Measurements from ENCODE around the gene SLX4IP. TPM values are rescaled to one million over a fixed set of nuclear protein-coding genes. Genes with fewer than 3 reads are reported as not detected.
A peak's percentile ranks its signal among the peaks of the same experiment; 100 is the strongest.

SLX4IP gene
- total and polyA plus RNA-seq, 2 of the 13 experiments (the other 11 are each of a cell fraction or from before 2014, with no cell fraction given): 3.6 to 7.3 TPM

DNA sequence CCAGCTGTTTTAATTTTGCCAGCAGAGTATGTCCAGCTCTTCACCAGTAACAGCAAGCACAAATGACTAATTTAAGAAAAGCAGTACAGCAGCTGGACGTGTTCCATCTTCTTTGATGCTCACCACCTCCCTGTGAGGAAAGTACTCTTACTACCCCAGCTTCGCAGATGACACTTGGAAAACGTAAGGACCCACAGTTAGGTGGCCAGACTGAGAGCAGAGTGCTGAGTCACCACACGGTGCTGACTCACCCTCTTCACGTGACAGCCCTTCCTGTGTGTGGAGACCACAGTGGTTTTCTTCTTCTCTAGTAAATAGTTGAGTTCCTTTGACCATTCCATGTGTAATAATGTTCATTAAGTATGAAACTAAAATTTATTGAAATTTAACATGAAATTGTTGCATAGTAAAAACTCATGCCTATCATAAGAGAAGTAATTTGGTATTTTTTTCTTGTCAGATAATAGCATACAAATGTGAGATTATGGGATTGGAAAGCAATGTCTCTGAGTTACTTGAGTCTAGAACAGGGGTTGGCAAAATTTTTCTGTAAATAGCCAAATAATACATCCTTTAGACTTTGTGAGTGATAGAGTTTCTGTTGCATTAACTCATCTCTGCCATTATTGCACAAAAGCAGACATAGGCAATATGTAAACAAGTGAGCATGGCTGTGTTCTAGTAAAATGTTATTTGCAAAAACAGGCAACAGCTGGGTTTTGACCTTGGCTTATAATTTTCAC, 76.6 kb downstream of the SLX4IP start (continued):
- TF ChIP-seq, protein P1, sequence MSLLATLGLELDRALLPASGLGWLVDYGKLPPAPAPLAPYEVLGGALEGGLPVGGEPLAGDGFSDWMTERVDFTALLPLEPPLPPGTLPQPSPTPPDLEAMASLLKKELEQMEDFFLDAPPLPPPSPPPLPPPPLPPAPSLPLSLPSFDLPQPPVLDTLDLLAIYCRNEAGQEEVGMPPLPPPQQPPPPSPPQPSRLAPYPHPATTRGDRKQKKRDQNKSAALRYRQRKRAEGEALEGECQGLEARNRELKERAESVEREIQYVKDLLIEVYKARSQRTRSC (CRISPR knock-in tag; IDR thresholded peaks at IDR 0.05; ENCODE audit: low read depth): no peak
- no peak for TF ChIP-seq DNMT1 (CRISPR knock-in tag; IDR thresholded peaks at IDR 0.05)
- TF ChIP-seq, protein P2, sequence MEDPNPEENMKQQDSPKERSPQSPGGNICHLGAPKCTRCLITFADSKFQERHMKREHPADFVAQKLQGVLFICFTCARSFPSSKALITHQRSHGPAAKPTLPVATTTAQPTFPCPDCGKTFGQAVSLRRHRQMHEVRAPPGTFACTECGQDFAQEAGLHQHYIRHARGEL (CRISPR knock-in tag; IDR thresholded peaks at IDR 0.05): no peak
- TF ChIP-seq ZNF660 (CRISPR knock-in tag; IDR thresholded peaks at IDR 0.05; ENCODE audit: borderline replicate concordance, low read depth): no peak
- TF ChIP-seq, protein P3, sequence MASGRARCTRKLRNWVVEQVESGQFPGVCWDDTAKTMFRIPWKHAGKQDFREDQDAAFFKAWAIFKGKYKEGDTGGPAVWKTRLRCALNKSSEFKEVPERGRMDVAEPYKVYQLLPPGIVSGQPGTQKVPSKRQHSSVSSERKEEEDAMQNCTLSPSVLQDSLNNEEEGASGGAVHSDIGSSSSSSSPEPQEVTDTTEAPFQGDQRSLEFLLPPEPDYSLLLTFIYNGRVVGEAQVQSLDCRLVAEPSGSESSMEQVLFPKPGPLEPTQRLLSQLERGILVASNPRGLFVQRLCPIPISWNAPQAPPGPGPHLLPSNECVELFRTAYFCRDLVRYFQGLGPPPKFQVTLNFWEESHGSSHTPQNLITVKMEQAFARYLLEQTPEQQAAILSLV (CRISPR knock-in tag; IDR thresholded peaks at IDR 0.05; ENCODE audit: borderline replicate concordance): no peak
- TF ChIP-seq PHF21A (CRISPR knock-in tag; IDR thresholded peaks at IDR 0.05): no peak
- no peak for TF ChIP-seq PHF8 (CRISPR knock-in tag; IDR thresholded peaks at IDR 0.05)
- TF ChIP-seq SAP130 (CRISPR knock-in tag; IDR thresholded peaks at IDR 0.05; ENCODE audit: low read depth): peak; percentile 94
- peak in 1 of 2 experiments; percentile 81; a peak in 2 of 4 replicates for TF ChIP-seq EP300 (IDR thresholded peaks at IDR 0.05; ENCODE audit: low read depth in 2 of 2, low read length in 2 of 2)
- TF ChIP-seq EP300 (CRISPR knock-in tag; IDR thresholded peaks at IDR 0.05; ENCODE audit: borderline replicate concordance): peak; percentile 75; the same call in 1 of the 2 replicates
- TF ChIP-seq, protein P4, sequence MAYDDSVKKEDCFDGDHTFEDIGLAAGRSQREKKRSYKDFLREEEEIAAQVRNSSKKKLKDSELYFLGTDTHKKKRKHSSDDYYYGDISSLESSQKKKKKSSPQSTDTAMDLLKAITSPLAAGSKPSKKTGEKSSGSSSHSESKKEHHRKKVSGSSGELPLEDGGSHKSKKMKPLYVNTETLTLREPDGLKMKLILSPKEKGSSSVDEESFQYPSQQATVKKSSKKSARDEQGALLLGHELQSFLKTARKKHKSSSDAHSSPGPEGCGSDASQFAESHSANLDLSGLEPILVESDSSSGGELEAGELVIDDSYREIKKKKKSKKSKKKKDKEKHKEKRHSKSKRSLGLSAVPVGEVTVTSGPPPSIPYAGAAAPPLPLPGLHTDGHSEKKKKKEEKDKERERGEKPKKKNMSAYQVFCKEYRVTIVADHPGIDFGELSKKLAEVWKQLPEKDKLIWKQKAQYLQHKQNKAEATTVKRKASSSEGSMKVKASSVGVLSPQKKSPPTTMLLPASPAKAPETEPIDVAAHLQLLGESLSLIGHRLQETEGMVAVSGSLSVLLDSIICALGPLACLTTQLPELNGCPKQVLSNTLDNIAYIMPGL (CRISPR knock-in tag; IDR thresholded peaks at IDR 0.05; ENCODE audit: borderline replicate concordance in 1 of 2, low read depth in 1 of 2): peak; percentile 53 to 58; a peak in 1 of 4 replicates
- TF ChIP-seq HOXA5 (CRISPR knock-in tag; IDR thresholded peaks at IDR 0.05): peak; percentile 65
